ENCODE data around the gene SERPINB12. TPM values are rescaled to one million over a fixed set of nuclear protein-coding genes. Genes with fewer than 3 reads are reported as not detected.

The SERPINB12 gene
- total RNA-seq, 1 donor from 2014 or later: not detected

- no peaks in the 10 kb centered on the region for H3K36me3 ChIP-seq (ENCODE audit: insufficient read depth, low read length)
- Mint-ChIP-seq H3K4me3 (ENCODE audit: unreplicated experiment) (no peak overlapping the region), H3K27me3 (ENCODE audit: low read depth, unreplicated experiment) (peaks cover 3% of the 10 kb centered on the region), H3K4me1 (ENCODE audit: low read depth, unreplicated experiment) (no peaks in the 10 kb centered on the region), H3K27ac (ENCODE audit: unreplicated experiment) (no peak overlapping the region), H3K9me3 (ENCODE audit: unreplicated experiment) (no peaks in the 10 kb centered on the region), H3K36me3 (ENCODE audit: low read depth, unreplicated experiment) (no peaks in the 10 kb centered on the region)
- H2AFZ ChIP-seq (ENCODE audit: low read depth, low read length): no peak overlapping the region
- H4K20me1 ChIP-seq (ENCODE audit: insufficient read depth, low read length): no peaks in the 10 kb centered on the region
- H3K27me3 ChIP-seq (ENCODE audit: insufficient read depth, low read length): no peaks in the 10 kb centered on the region
- H3K27ac ChIP-seq (ENCODE audit: low read depth, low read length): no peak overlapping the region
- no peak overlapping the region for H3K9ac ChIP-seq (ENCODE audit: low read length)
- FAIRE-seq (peak; percentile 20), DNase-seq (ENCODE audit: low read depth) (no peak)
- no peak overlapping the region for H3K4me2 ChIP-seq (ENCODE audit: low read length)
- no peaks in the 10 kb centered on the region for H3K9me3 ChIP-seq (ENCODE audit: insufficient read depth, low read depth, low read length)
- no peaks in the 10 kb centered on the region for H3K79me2 ChIP-seq (ENCODE audit: insufficient read depth, low read length)
- H3K4me1 ChIP-seq (ENCODE audit: insufficient read depth, low read length): no peaks in the 10 kb centered on the region
- no peak overlapping the region for H3K4me3 ChIP-seq (ENCODE audit: insufficient read depth, low read depth, low read length)
- TF ChIP-seq CTCF (IDR thresholded peaks at IDR 0.05; ENCODE audit: insufficient read depth, low read depth, low read length) (peak; percentile 52), EZH2 (IDR thresholded peaks at IDR 0.05; ENCODE audit: insufficient read depth, low read length) (no peak)
Measured at GRCh38 chr18:63505566-63506335, 36.4 kb upstream of the SERPINB12 start.

- H3K79me2 ChIP-seq (ENCODE audit: insufficient read depth, low read length): no peaks in the 10 kb centered on the region
- H3K4me3 Mint-ChIP-seq (ENCODE audit: unreplicated experiment): no peak overlapping the region
- H2AFZ ChIP-seq (ENCODE audit: low read depth, low read length): no peak overlapping the region
- H3K27me3 Mint-ChIP-seq (ENCODE audit: low read depth, unreplicated experiment): peaks cover 3% of the 10 kb centered on the region
- TF ChIP-seq EZH2 (IDR thresholded peaks at IDR 0.05; ENCODE audit: insufficient read depth, low read length): no peak
- no peak for TF ChIP-seq CTCF (IDR thresholded peaks at IDR 0.05; ENCODE audit: insufficient read depth, low read depth, low read length)
- H3K9me3 ChIP-seq (ENCODE audit: insufficient read depth, low read depth, low read length): no peaks in the 10 kb centered on the region
- no peaks in the 10 kb centered on the region for H4K20me1 ChIP-seq (ENCODE audit: insufficient read depth, low read length)
- no peak overlapping the region for H3K27ac Mint-ChIP-seq (ENCODE audit: unreplicated experiment)
- H3K4me3 ChIP-seq (ENCODE audit: insufficient read depth, low read depth, low read length): no peak overlapping the region
- no peaks in the 10 kb centered on the region for H3K4me1 ChIP-seq (ENCODE audit: insufficient read depth, low read length)
- FAIRE-seq: no peak
- no peak for DNase-seq (ENCODE audit: low read depth)
- H3K9ac ChIP-seq (ENCODE audit: low read length): no peak overlapping the region
- no peak overlapping the region for H3K4me2 ChIP-seq (ENCODE audit: low read length)
- no peaks in the 10 kb centered on the region for H3K4me1 Mint-ChIP-seq (ENCODE audit: low read depth, unreplicated experiment)
- no peak overlapping the region for H3K27ac ChIP-seq (ENCODE audit: low read depth, low read length)
- no peaks in the 10 kb centered on the region for H3K9me3 Mint-ChIP-seq (ENCODE audit: unreplicated experiment)
- H3K27me3 ChIP-seq (ENCODE audit: insufficient read depth, low read length): no peaks in the 10 kb centered on the region
- H3K36me3 Mint-ChIP-seq (ENCODE audit: low read depth, unreplicated experiment): no peaks in the 10 kb centered on the region
- no peaks in the 10 kb centered on the region for H3K36me3 ChIP-seq (ENCODE audit: insufficient read depth, low read length)
Measured at GRCh38 chr18:63506336-63506646, 35.9 kb upstream of the SERPINB12 start.

DNA sequence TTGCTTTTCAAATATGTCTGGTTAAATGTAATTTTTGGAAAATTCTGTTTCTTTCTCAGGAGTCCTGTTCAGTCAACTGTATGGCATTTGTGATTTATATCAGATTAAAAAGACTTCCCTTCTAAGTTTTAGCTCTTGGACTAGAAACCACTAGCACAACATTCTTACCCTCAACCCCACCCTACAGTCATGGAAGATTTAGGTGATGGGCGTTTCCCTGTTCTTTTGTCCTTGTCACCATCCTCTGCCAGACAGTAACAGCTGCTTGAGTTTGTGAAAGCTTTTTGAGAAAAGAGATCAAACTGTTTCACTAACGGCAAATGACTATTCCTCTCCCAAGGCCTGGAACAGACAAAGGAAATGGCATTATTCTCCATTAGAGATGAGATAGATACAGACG lies 33.6 kb upstream of the SERPINB12 start:
- Histone ChIP-seq H4K20me1 (ENCODE audit: insufficient read depth, low read length) (no peaks in the 10 kb centered on the region), H2AFZ (ENCODE audit: low read depth, low read length) (no peak overlapping the region), H3K4me3 (ENCODE audit: insufficient read depth, low read depth, low read length) (no peak overlapping the region), H3K36me3 (ENCODE audit: insufficient read depth, low read length) (no peaks in the 10 kb centered on the region), H3K4me1 (ENCODE audit: insufficient read depth, low read length) (no peaks in the 10 kb centered on the region), H3K9me3 (ENCODE audit: insufficient read depth, low read depth, low read length) (no peaks in the 10 kb centered on the region), H3K4me2 (ENCODE audit: low read length) (no peak overlapping the region), H3K79me2 (ENCODE audit: insufficient read depth, low read length) (no peaks in the 10 kb centered on the region), H3K27me3 (ENCODE audit: insufficient read depth, low read length) (peaks cover under 1% of the 10 kb centered on the region), H3K27ac (ENCODE audit: low read depth, low read length) (no peak overlapping the region), H3K9ac (ENCODE audit: low read length) (no peak overlapping the region)
- Mint-ChIP-seq H3K27ac (ENCODE audit: unreplicated experiment) (no peak overlapping the region), H3K27me3 (ENCODE audit: low read depth, unreplicated experiment) (peaks cover 2% of the 10 kb centered on the region), H3K9me3 (ENCODE audit: unreplicated experiment) (no peaks in the 10 kb centered on the region), H3K36me3 (ENCODE audit: low read depth, unreplicated experiment) (no peaks in the 10 kb centered on the region), H3K4me1 (ENCODE audit: low read depth, unreplicated experiment) (no peaks in the 10 kb centered on the region), H3K4me3 (ENCODE audit: unreplicated experiment) (no peak overlapping the region)
- FAIRE-seq (no peak), DNase-seq (ENCODE audit: low read depth) (no peak)
- TF ChIP-seq EZH2 (IDR thresholded peaks at IDR 0.05; ENCODE audit: insufficient read depth, low read length) (no peak), CTCF (IDR thresholded peaks at IDR 0.05; ENCODE audit: insufficient read depth, low read depth, low read length) (no peak)

Data from astrocyte (in vitro differentiated cells and primary cell).